Right lobe of liver (tissue), 4 donors: Measurements from ENCODE around the gene DUSP5.

Experiments
- CTCF ChIP-seq, 4 donors: fragments of 200-600 bp in 3 of 4; fragments of 450-650 bp in 1 of 4; IDR thresholded peaks; one replicate each; pipeline versions ENCODE4 v1.5.1 to v1.8.0; 2016 to 2022; ENCODE audit warnings: antibody characterized with exemption in 4 of 4, mild to moderate bottlenecking in 2 of 4
- POLR2A ChIP-seq: fragments of 450-650 bp; IDR thresholded peaks from one replicate; pipeline ENCODE4 v1.6.1; 2017; ENCODE audit warnings: antibody characterized with exemption, mild to moderate bottlenecking
- donor health status: DM: no; HTN: no; CAD: no.
- donor health status: DM: no; HTN: no; CAD: no.
- donor health status: DM: no; HTN: yes; CAD: no.

DNA sequence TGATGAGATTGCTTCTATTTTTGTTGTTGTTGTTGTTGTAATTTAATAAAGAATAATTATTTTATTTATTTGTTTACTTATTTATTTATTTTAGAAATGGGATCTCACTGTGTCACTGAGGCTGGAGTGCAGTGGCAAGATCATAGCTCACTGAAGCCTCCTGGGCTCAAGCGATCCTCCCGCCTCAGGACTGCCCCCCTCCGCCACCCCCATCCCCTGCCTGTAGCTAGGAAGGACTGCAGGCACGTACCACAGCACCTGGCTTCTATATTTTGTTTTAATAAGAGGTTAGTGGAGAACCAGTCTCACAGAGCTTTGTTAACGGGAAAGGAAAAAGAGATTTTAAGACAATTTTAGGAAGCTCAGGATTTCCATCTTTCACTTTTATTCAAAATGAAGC lies 50.3 kb downstream of the DUSP5 start:
- TF ChIP-seq CTCF (IDR thresholded peaks at IDR 0.05): no peak
- no peak for TF ChIP-seq POLR2A
